K562 (cell line): ENCODE measurements around the gene ZNF324B. TPM values are rescaled to one million over a fixed set of nuclear protein-coding genes. Genes with fewer than 3 reads are reported as not detected.
A peak's percentile ranks its signal among the peaks of the same experiment; 100 is the strongest.

Experiments used
- AFF1 ChIP-seq, 2 experiments: fragments of 450-650 bp; IDR thresholded peaks; 2 replicates each; pipeline ENCODE4 v1.6.1; 2018; ENCODE audit warnings: mild to moderate bottlenecking in 2 of 2, low read depth in 1 of 2; ENCODE audit not compliant: partially characterized antibody in 2 of 2
- ATF1 ChIP-seq, 2 experiments: fragments of 450-650 bp in 1 of 2; IDR thresholded peaks; 2 replicates each; pipeline ENCODE4 v1.6.1; 2016; ENCODE audit warnings: missing compliant biosample characterization in 1 of 2, missing genetic modification characterization in 1 of 2
- CAMTA2 ChIP-seq: fragments of 250-450 bp; sonication (Bioruptor Pico); conservative IDR thresholded peaks from 2 replicates; pipeline ENCODE4 v1.5.1; 2022
- CREB1 ChIP-seq, 2 experiments: sonication (generic) in 1 of 2; formaldehyde crosslinking in 1 of 2; IDR thresholded peaks; 2 replicates each; pipeline versions ENCODE4 v1.6.1 to v1.8.0; 2012 to 2022; ENCODE audit warnings: inconsistent platforms in 1 of 2, mild to moderate bottlenecking in 1 of 2, missing genetic modification reagents in 1 of 2, moderate library complexity in 1 of 2
- CREM ChIP-seq: IDR thresholded peaks from 2 replicates; pipeline ENCODE4 v1.6.1; 2014; ENCODE audit warnings: antibody characterized with exemption, low read depth
- FOSL1 ChIP-seq: fragments of 200-800 bp; sonication (Bioruptor generic); conservative IDR thresholded peaks from 2 replicates; pipeline ENCODE4 v1.6.1; 2016; ENCODE audit warnings: missing genetic modification characterization, missing compliant biosample characterization
- HDAC2 ChIP-seq: fragments of 450-650 bp; IDR thresholded peaks from 2 replicates; pipeline ENCODE4 v1.6.1; 2016; ENCODE audit warnings: mild to moderate bottlenecking
- IRF1 ChIP-seq: sonication (generic); formaldehyde crosslinking; IDR thresholded peaks from 2 replicates; pipeline ENCODE4 v1.8.0; 2022; ENCODE audit warnings: missing genetic modification reagents, mild to moderate bottlenecking, borderline replicate concordance
- MTA3 ChIP-seq: fragments of 450-650 bp; formaldehyde crosslinking; IDR thresholded peaks from 2 replicates; pipeline ENCODE4 v1.6.1; 2017; ENCODE audit warnings: mild to moderate bottlenecking, borderline replicate concordance
- NFXL1 ChIP-seq: fragments of 450-650 bp; formaldehyde crosslinking; IDR thresholded peaks from 2 replicates; pipeline ENCODE4 v1.4.0; 2021; ENCODE audit warnings: mild to moderate bottlenecking
- NONO ChIP-seq, 2 experiments: fragments of 200-400 bp in 1 of 2; fragments of 450-650 bp in 1 of 2; formaldehyde crosslinking in 1 of 2; IDR thresholded peaks; 2 replicates each; pipeline ENCODE4 v1.6.1; 2017; ENCODE audit warnings: low read depth in 2 of 2, mild to moderate bottlenecking in 2 of 2, moderate library complexity in 2 of 2, low read length in 1 of 2
- PKNOX1 ChIP-seq: fragments of 450-650 bp; IDR thresholded peaks from 2 replicates; pipeline ENCODE4 v1.6.1; 2016
- PML ChIP-seq: IDR thresholded peaks from 2 replicates; pipeline ENCODE4 v1.6.1; 2012; ENCODE audit warnings: low read length, inconsistent platforms
- POLR2A ChIP-seq: fragments of 450-650 bp; conservative IDR thresholded peaks from 2 replicates; pipeline ENCODE4 v1.6.1; 2016
- SIX5 ChIP-seq, 2 experiments: IDR thresholded peaks; 2 replicates each; pipeline ENCODE4 v1.6.1; 2011; ENCODE audit warnings: low read length in 2 of 2, borderline replicate concordance in 1 of 2, low read depth in 1 of 2, mild to moderate bottlenecking in 1 of 2, moderate library complexity in 1 of 2; ENCODE audit not compliant: insufficient read depth in 1 of 2
- SREBF1 ChIP-seq: fragments of 150-350 bp; IDR thresholded peaks from 2 replicates; pipeline ENCODE4 v1.6.1; 2014; ENCODE audit warnings: antibody characterized with exemption, low read depth, low read length, borderline replicate concordance
- SRSF9 ChIP-seq: fragments of 200-400 bp; formaldehyde crosslinking; IDR thresholded peaks from 2 replicates; pipeline ENCODE4 v1.6.1; 2017; ENCODE audit warnings: low read depth, low read length, borderline replicate concordance
- TFAM ChIP-seq: fragments of 250-450 bp; sonication (Bioruptor Pico); conservative IDR thresholded peaks from 2 replicates; pipeline ENCODE4 v1.5.0; 2021; ENCODE audit warnings: mild to moderate bottlenecking, moderate library complexity
- VEZF1 ChIP-seq: fragments of 200-800 bp; sonication (Bioruptor generic); IDR thresholded peaks from 2 replicates; pipeline ENCODE4 v1.6.1; 2017; ENCODE audit warnings: missing genetic modification characterization, missing compliant biosample characterization
- ZNF766 ChIP-seq: fragments of 200-800 bp; sonication (Bioruptor generic); conservative IDR thresholded peaks from 2 replicates; pipeline ENCODE4 v1.6.1; 2016; ENCODE audit warnings: missing genetic modification characterization, missing compliant biosample characterization
- polyA plus RNA-seq, 8 experiments: library from polyadenylated mRNA; depleted of rRNA in 4 of 8; stranded (reverse) in 5 of 8; unstranded in 3 of 8; fragments of >200 nt; fragmentation: Nextera tagmentation in 2 of 8; fragmentation: Illumina TruSeq in 1 of 8; extraction: Ambion mirVana in 2 of 8; extraction: Trizol in 1 of 8; gene quantifications; 2 replicates each; pipeline versions ENCODE4 v1.2.1 to v1.2.3, GENCODE V29; 2011 to 2014; ENCODE audit warnings: inconsistent platforms in 1 of 8, missing spikeins in 1 of 8
- total RNA-seq, 7 experiments: library from RNA; depleted of rRNA in 6 of 7; stranded (reverse); fragments of >200 nt in 6 of 7; fragmentation: Illumina TruSeq in 2 of 7; extraction: Trizol in 2 of 7; gene quantifications; 2 replicates each; pipeline versions ENCODE4 v1.2.1 to v1.2.3, GENCODE V29; 2011 to 2021; ENCODE audit warnings: low replicate concordance in 1 of 7

The ZNF324B gene
- total and polyA plus RNA-seq, 9 of the 15 experiments (the other 6 are each of a cell fraction or from before 2014, with no cell fraction given) = 0.20 to 13.5 (median 5.7) TPM

- peak; percentile 91 for TF ChIP-seq PKNOX1
- no peak for TF ChIP-seq NFXL1 (CRISPR knock-in tag)
- peak; percentile 86 for TF ChIP-seq CREM
- TF ChIP-seq SREBF1 = 0 out of 2 replicates have a peak, but pooled peaks have one; percentile 42
- TF ChIP-seq VEZF1 (CRISPR knock-in tag) = peak; percentile 84
- TF ChIP-seq SRSF9 = no peak
- no peak for TF ChIP-seq HDAC2
- TF ChIP-seq CREB1 (IDR thresholded peaks at IDR 0.05) = peak; percentile 72
- TF ChIP-seq CREB1 (CRISPR knock-in tag; IDR thresholded peaks at IDR 0.05) = peak; percentile 76
- peak in 1 of 2 experiments; percentile 82 for TF ChIP-seq AFF1 (IDR thresholded peaks at IDR 0.05; ENCODE audit: low read depth in 1 of 2, partially characterized antibody in 2 of 2)
- TF ChIP-seq PML = 0 out of 2 replicates have a peak, but pooled peaks have one; percentile 51
- peak; percentile 49; the same call in 1 of the 2 replicates for TF ChIP-seq MTA3
- TF ChIP-seq ATF1 (CRISPR knock-in tag; IDR thresholded peaks at IDR 0.05) = no peak; the same call in 1 of the 2 replicates
- peak; percentile 89 for TF ChIP-seq ATF1 (tag; IDR thresholded peaks at IDR 0.05)
- peak; percentile 82 for TF ChIP-seq POLR2A
- no peak for TF ChIP-seq ZNF766 (CRISPR knock-in tag)
- TF ChIP-seq NONO (IDR thresholded peaks at IDR 0.05; ENCODE audit: low read depth in 2 of 2, low read length in 1 of 2) = peak in 1 of 2 experiments; percentile 69; a peak in 1 of 4 replicates
- TF ChIP-seq CAMTA2 = no peak
- TF ChIP-seq TFAM (CRISPR knock-in tag) = no peak
- peak; percentile 83 to 87 for TF ChIP-seq SIX5 (IDR thresholded peaks at IDR 0.05; ENCODE audit: borderline replicate concordance in 1 of 2, insufficient read depth in 1 of 2, low read depth in 1 of 2, low read length in 2 of 2)
- no peak for TF ChIP-seq FOSL1 (tag)
- no peak for TF ChIP-seq IRF1 (CRISPR knock-in tag)
These were observed at the start of gene ZNF324B (continued) for GRCh38 chr19:58451358-58452101.
